CD14-positive monocyte (primary cell): ENCODE measurements around the gene DIPK1A. TPM values are rescaled to one million over a fixed set of nuclear protein-coding genes. Genes with fewer than 3 reads are reported as not detected.

Source experiments
- DNase-seq, 3 donors: peaks; one replicate each; pipeline ENCODE4 v3.0.0-alpha.2; 2011 to 2022
- H2AFZ ChIP-seq: 2 replicates; pipeline ENCODE4 v1.6.0; 2012; ENCODE audit warnings: mild to moderate bottlenecking, low read depth, low read length, inconsistent platforms; ENCODE audit not compliant: insufficient read depth, poor library complexity, severe bottlenecking
- H3K27ac ChIP-seq, 2 donors: 1 replicate in 1 of 2; 2 replicates in 1 of 2; pipeline ENCODE4 v1.5.1; 2012 to 2013; ENCODE audit warnings: low read length in 2 of 2, control low read depth in 1 of 2, inconsistent platforms in 1 of 2, low read depth in 1 of 2, mild to moderate bottlenecking in 1 of 2
- H3K27me3 ChIP-seq, 2 donors: one replicate each; pipeline versions ENCODE4 v1.6.0 to v1.6.1; 2011 to 2013; ENCODE audit warnings: low read length in 2 of 2; ENCODE audit not compliant: control insufficient read depth in 2 of 2, insufficient read depth in 2 of 2
- H3K36me3 ChIP-seq, 2 donors: replicated peaks in 1 of 2; 1 replicate in 1 of 2; 2 replicates in 1 of 2; pipeline versions ENCODE4 v1.5.1 to v1.6.1; 2012 to 2013; ENCODE audit warnings: low read length in 2 of 2, control low read depth in 1 of 2, inconsistent platforms in 1 of 2, mild to moderate bottlenecking in 1 of 2; ENCODE audit not compliant: insufficient read depth in 2 of 2, control insufficient read depth in 1 of 2
- H3K4me1 ChIP-seq, 2 donors: 1 replicate in 1 of 2; 2 replicates in 1 of 2; pipeline versions ENCODE4 v1.5.1 to v1.6.1; 2012 to 2013; ENCODE audit warnings: low read length in 2 of 2, control low read depth in 1 of 2, inconsistent platforms in 1 of 2, mild to moderate bottlenecking in 1 of 2, moderate library complexity in 1 of 2; ENCODE audit not compliant: insufficient read depth in 2 of 2, control insufficient read depth in 1 of 2
- H3K4me2 ChIP-seq: replicated peaks from 2 replicates; pipeline ENCODE3; 2012; ENCODE audit warnings: low read length, moderate library complexity, mild to moderate bottlenecking; ENCODE audit not compliant: poor library complexity, severe bottlenecking; ENCODE audit errors: extremely low read depth
- H3K4me3 ChIP-seq, 3 experiments: fragments of 200-600 bp in 1 of 3; sonication (generic) in 1 of 3; replicated peaks in 1 of 3; 1 replicate in 2 of 3; 2 replicates in 1 of 3; pipeline ENCODE4 v1.5.1; 2011 to 2013; ENCODE audit warnings: low read length in 3 of 3, mild to moderate bottlenecking in 3 of 3, control low read depth in 2 of 3, low read depth in 2 of 3, inconsistent platforms in 1 of 3, moderate library complexity in 1 of 3
- H3K79me2 ChIP-seq: 2 replicates; pipeline ENCODE4 v1.6.0; 2012; ENCODE audit warnings: mild to moderate bottlenecking, control low read depth, inconsistent platforms, low read length, moderate library complexity; ENCODE audit not compliant: insufficient read depth
- H3K9ac ChIP-seq: 2 replicates; pipeline ENCODE4 v1.6.0; 2017; ENCODE audit warnings: low read length, mild to moderate bottlenecking; ENCODE audit not compliant: insufficient read depth, poor library complexity, severe bottlenecking
- H3K9me3 ChIP-seq, 2 donors: replicated peaks in 1 of 2; 1 replicate in 1 of 2; 2 replicates in 1 of 2; pipeline versions ENCODE4 v1.5.1 to v1.6.1; 2012 to 2013; ENCODE audit warnings: low read length in 2 of 2, control low read depth in 1 of 2; ENCODE audit not compliant: control insufficient read depth in 1 of 2, insufficient read depth in 1 of 2
- H4K20me1 ChIP-seq: 2 replicates; pipeline ENCODE4 v1.6.0; 2012; ENCODE audit warnings: mild to moderate bottlenecking, low read length, control low read depth, moderate library complexity; ENCODE audit not compliant: insufficient read depth
- H3K27ac Mint-ChIP-seq, 7 donors: one replicate each; pipeline ENCODE4 v1.8.0; 2020; ENCODE audit warnings: mild to moderate bottlenecking in 7 of 7, mixed read lengths in 7 of 7, moderate library complexity in 6 of 7, inconsistent platforms in 2 of 7
- H3K27me3 Mint-ChIP-seq, 3 donors: one replicate each; pipeline ENCODE4 v1.8.0; 2021 to 2022; ENCODE audit warnings: low read depth in 3 of 3, mild to moderate bottlenecking in 3 of 3, mixed read lengths in 3 of 3, moderate library complexity in 3 of 3, inconsistent platforms in 1 of 3
- H3K36me3 Mint-ChIP-seq, 2 donors: one replicate each; pipeline ENCODE4 v1.8.0; 2020; ENCODE audit warnings: mixed read lengths in 2 of 2, inconsistent platforms in 1 of 2, mild to moderate bottlenecking in 1 of 2
- H3K4me1 Mint-ChIP-seq: one replicate; pipeline ENCODE4 v1.8.0; 2020; ENCODE audit warnings: mild to moderate bottlenecking, mixed read lengths
- H3K4me3 Mint-ChIP-seq, 2 donors: one replicate each; pipeline ENCODE4 v1.8.0; 2020; ENCODE audit warnings: mild to moderate bottlenecking in 2 of 2, mixed read lengths in 2 of 2, moderate library complexity in 1 of 2
- H3K9me3 Mint-ChIP-seq, 7 donors: one replicate each; pipeline ENCODE4 v1.8.0; 2020 to 2022; ENCODE audit warnings: mixed read lengths in 7 of 7, mild to moderate bottlenecking in 6 of 7, moderate library complexity in 6 of 7, inconsistent platforms in 2 of 7
- WGBS: methylation state at CpG from one replicate; pipeline ENCODE4 v1.1.5; 2013; ENCODE audit warnings: missing lambda C conversion rate; ENCODE audit not compliant: insufficient coverage; 5-methylcytosine and 5-hydroxymethylcytosine counted together
- intact Hi-C, 2 donors: fragments of 100-400 bp; cut with micrococcal nuclease; formaldehyde crosslinking; loops; one replicate each; pipeline versions ENCODE4 v1.15.0 to v1.15.1; 2023
- polyA plus RNA-seq, 3 donors: library from polyadenylated mRNA; depleted of rRNA in 1 of 3; unstranded in 2 of 3; stranded (reverse) in 1 of 3; fragments of 300-500 nt in 2 of 3; fragments of >200 nt in 1 of 3; fragmentation: Illumina TruSeq in 2 of 3; gene quantifications; 1 replicate in 2 of 3; 2 replicates in 1 of 3; pipeline ENCODE4 v1.2.3, GENCODE V29; 2012 to 2021
- TF ChIP-seq, protein P1 (sequence below): fragments of 200-600 bp; IDR thresholded peaks from one replicate; pipeline ENCODE4 v1.8.0; 2022; ENCODE audit warnings: antibody characterized with exemption, mild to moderate bottlenecking

Gene DIPK1A
- polyA plus RNA-seq, 3 donors = 0.45 to 1.4 (median 0.83) TPM

GRCh38 chr1:92831762-92832536 lies 129.3 kb downstream of the DIPK1A start, which contains the start of gene RPL5:
Gene RPL5 (plus strand): TSS chr1:92832040. CDS start chr1:92832115, 75 bp downstream.
- H3K4me1 Mint-ChIP-seq = peaks cover 28% of the 10 kb centered on the region
- no peaks in the 10 kb centered on the region for H3K27me3 ChIP-seq
- H3K9me3 ChIP-seq = no peaks in the 10 kb centered on the region
- H3K4me3 ChIP-seq = peak within 1 kb of the TSS; percentile 79 to 99 (median 82)
- DNase-seq = peak; percentile 98 to 99 (median 98)
- H3K27me3 Mint-ChIP-seq = peaks cover 0 to 3% (median 0%) of the 10 kb centered on the region in 3 donors
- H4K20me1 ChIP-seq = peaks cover 39% of the 10 kb centered on the region
- peaks cover 31 to 36% of the 10 kb centered on the region in 2 donors for H3K36me3 ChIP-seq
- TF ChIP-seq, protein P1, sequence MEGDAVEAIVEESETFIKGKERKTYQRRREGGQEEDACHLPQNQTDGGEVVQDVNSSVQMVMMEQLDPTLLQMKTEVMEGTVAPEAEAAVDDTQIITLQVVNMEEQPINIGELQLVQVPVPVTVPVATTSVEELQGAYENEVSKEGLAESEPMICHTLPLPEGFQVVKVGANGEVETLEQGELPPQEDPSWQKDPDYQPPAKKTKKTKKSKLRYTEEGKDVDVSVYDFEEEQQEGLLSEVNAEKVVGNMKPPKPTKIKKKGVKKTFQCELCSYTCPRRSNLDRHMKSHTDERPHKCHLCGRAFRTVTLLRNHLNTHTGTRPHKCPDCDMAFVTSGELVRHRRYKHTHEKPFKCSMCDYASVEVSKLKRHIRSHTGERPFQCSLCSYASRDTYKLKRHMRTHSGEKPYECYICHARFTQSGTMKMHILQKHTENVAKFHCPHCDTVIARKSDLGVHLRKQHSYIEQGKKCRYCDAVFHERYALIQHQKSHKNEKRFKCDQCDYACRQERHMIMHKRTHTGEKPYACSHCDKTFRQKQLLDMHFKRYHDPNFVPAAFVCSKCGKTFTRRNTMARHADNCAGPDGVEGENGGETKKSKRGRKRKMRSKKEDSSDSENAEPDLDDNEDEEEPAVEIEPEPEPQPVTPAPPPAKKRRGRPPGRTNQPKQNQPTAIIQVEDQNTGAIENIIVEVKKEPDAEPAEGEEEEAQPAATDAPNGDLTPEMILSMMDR = peak; percentile 94
- WGBS = under 1% methylated on average over 57 of the region's 57 CpGs
- peaks cover 52% of the 10 kb centered on the region for H3K79me2 ChIP-seq
- H2AFZ ChIP-seq = peak within 1 kb of the TSS; percentile 84
- H3K9ac ChIP-seq = peak within 1 kb of the TSS; percentile 96
- H3K4me2 ChIP-seq = peak within 1 kb of the TSS; percentile 91
- H3K4me3 Mint-ChIP-seq = peak within 1 kb of the TSS; percentile 98
- peaks cover 28 to 31% of the 10 kb centered on the region in 2 donors for H3K36me3 Mint-ChIP-seq
- H3K27ac Mint-ChIP-seq = peak within 1 kb of the TSS; percentile 97 to 99 (median 99)
- intact Hi-C loops = no loop called here
- peaks cover 11 to 23% of the 10 kb centered on the region in 2 donors for H3K4me1 ChIP-seq
- H3K27ac ChIP-seq = peak within 1 kb of the TSS; percentile 84 to 97
- no peaks in the 10 kb centered on the region for H3K9me3 Mint-ChIP-seq

GRCh38 chr1:92831368-92831761 lies 129.9 kb downstream of the DIPK1A start:
- peaks cover 0 to 3% (median 0%) of the 10 kb centered on the region in 3 donors for H3K27me3 Mint-ChIP-seq
- H3K4me1 ChIP-seq = peaks cover 11 to 23% of the 10 kb centered on the region in 2 donors
- peak overlapping the region in 1 of 2 donors; percentile 2 for H3K27ac ChIP-seq
- H3K4me1 Mint-ChIP-seq = peaks cover 28% of the 10 kb centered on the region
- peak overlapping the region in 1 of 3 experiments; percentile 99 for H3K4me3 ChIP-seq
- peak overlapping the region in 3 of 7 donors; percentile 52 to 99 (median 82) for H3K27ac Mint-ChIP-seq
- no peaks in the 10 kb centered on the region for H3K9me3 ChIP-seq
- H3K27me3 ChIP-seq = no peaks in the 10 kb centered on the region
- H4K20me1 ChIP-seq = peaks cover 33% of the 10 kb centered on the region
- no peaks in the 10 kb centered on the region for H3K9me3 Mint-ChIP-seq
- peak overlapping the region; percentile 91 for H3K4me2 ChIP-seq
- no peak for DNase-seq
- peaks cover 23 to 26% of the 10 kb centered on the region in 2 donors for H3K36me3 Mint-ChIP-seq
- 42% methylated on average over 2 of the region's 4 CpGs for WGBS
- no peak overlapping the region for H3K9ac ChIP-seq
- TF ChIP-seq, protein P1 = no peak
- intact Hi-C loops = no loop called here
- H3K36me3 ChIP-seq = peaks cover 25 to 30% of the 10 kb centered on the region in 2 donors
- peak overlapping the region; percentile 98 for H3K4me3 Mint-ChIP-seq
- H3K79me2 ChIP-seq = peaks cover 46% of the 10 kb centered on the region
- peak overlapping the region; percentile 84 for H2AFZ ChIP-seq
